IPS DF 4.7 (cell line): ENCODE results near the gene CTDNEP1.

Source experiments
- DNase-seq: peaks from one replicate; pipeline ENCODE4 v3.0.0-alpha.2; 2013; ENCODE audit warnings: low spot score; ENCODE audit errors: extremely low read depth

The CTDNEP1 gene

GRCh38 chr17:7216242-7217112, 35.1 kb downstream of the CTDNEP1 start:
- no peak for DNase-seq

DNA sequence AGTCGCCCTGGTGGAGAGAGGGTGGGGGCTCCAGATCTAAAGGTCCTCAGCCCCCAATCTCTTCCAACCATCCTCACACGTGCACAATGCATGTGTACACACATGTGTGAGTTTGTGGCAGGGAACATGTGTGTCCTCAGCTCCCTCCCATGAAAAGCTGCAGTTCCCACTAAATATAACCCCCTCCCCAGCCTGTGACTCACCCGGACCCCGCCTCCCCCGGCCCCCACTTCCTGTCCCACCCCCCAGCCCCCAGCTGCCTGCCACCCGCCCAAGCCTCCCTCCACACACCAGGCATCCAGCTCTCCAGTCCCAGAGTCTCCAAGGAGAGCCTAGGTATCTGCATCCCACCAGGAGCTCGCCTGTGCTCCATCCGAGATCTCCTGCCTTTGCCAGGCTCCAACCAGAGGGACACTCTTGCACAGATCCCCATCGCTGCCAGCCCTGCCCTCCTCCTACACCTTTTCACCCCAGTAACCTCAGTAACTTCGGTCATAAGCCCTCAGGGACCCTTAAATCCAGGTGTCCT, 35.8 kb downstream of the CTDNEP1 start:
- DNase-seq = no peak

DNA sequence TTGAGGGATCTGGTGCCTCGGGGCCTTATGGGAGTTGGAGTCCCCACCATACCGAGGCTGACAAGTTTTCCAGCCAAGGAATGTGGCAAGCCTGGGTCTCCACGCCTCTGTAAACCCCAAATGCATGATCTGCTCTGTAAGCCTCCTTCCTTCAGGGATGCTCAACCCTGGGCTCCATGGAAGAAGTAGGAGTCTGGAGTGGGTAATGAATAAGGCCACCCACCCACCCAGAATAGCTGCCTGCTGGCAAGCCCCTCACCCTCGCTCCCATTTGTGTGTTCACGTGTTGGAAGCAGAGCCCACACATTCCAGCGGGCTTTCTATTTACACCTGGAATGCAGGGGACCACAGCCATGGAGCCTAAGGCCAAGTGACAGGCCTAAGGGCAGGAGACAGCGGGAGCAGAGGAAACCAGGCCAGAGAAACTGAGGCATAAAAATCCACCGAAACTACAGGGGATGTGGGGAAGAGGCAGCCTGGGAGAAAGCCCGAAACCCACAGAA, 36.3 kb downstream of the CTDNEP1 start:
- DNase-seq = no peak

DNA sequence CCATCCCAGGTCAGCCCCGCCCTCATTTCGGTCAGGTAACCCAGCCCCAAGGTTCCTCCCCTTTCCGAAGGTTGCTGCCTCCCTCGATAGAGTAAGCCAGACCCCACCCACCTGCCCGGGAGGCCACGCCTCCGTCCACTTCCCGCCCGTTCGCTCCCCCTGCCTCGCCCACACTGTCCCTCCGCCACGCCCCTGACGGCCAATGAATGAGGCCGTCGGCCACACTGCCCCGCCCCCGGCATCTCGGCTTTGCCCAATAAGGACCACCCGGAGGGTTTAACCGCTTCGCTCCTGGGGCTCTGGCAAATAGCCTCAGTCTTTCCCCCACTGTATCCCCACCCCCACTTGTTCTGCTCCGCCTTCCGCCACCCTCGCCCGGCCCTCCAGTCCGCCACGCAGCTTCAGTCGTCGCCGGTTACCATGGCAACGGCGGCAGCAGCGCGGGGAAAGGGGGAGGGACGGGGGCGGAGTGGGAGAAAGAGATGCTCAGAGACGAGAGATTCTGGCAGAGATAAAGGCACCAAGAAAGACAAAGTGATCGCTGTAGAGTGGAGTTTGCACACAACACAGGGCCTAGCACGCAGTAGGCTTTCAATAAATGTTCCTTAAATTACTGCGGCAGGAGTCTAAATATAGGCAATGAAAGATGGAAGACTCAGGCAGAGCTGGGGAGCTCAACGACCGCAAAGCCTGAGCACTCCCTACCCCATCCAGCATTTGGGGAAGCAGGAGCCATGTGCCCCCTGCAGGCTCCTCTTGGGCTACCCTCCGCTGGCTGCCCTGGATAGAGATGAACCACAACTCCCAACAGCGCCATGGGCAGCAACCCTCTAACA, 37.0 kb downstream of the CTDNEP1 start:
- no peak for DNase-seq

- DNase-seq = peak; percentile 100
These were observed 37.6 kb downstream of the CTDNEP1 start for GRCh38 chr17:7213895-7214299.

DNA sequence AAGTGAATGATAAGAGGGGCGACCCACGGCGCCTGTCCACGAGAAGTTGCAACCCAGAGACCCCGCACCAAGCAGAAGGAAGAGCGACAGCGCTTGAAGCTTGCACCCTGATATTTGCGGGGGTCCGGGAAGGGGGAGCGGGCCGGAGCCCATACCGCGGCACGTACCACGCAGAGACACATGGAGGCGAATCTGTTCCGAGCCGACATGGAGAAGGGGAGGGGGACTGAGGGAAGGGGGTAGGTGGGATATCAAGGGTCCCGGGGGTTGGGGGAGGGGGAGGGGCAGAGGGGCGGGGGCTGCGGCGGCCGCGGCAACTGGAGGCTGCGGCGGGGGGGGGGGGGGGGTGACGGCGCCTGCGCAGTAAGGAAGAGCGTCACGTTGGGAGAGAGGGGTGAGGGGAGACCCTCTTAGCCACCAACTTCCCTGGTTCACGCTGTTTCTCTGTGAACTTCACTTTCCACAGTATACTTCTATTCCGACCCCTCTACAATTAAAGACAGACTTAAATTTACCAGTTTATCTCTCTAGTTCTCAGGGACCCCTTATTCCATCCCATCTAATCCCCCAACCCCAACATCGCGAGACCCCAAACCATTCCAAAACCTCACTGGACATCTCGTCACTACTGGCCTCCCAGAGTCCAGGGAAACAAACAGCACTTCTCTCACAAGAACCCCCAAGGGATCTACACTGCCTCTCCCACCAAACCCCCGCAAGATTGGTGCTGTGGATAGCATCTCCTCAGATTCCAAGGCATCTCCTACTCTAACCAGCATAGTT, 39.9 kb downstream of the CTDNEP1 start:
- DNase-seq = no peak

- DNase-seq = no peak
These were observed 42.6 kb downstream of the CTDNEP1 start for GRCh38 chr17:7208754-7209460.

DNA sequence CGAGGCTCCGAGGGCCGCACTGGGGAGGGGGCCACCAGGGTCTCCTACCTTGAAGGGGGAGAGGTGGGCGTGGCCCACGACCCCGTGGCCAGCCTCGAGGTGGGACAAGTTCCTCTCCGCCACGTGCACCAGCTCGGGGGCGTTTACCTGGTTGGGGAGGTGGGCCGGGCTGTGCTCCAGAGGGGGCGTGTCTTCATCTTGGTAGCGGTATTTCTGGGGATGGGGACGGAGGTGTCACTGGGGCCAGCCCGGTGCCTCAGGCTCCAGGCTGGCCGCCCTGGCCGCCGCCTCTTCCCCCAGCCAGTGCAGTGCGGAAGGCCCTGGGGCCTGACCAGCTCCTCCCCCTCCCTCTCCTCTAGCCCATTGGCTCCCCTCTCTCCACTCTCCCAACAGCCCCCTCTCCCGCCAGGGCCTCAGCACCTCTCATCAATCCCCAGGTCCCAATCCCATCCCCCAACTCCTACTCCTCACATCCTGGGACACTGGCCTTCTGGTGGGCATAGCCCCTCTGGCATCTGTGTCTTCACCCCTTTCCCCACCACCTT, 43.4 kb downstream of the CTDNEP1 start:
- no peak for DNase-seq

DNA sequence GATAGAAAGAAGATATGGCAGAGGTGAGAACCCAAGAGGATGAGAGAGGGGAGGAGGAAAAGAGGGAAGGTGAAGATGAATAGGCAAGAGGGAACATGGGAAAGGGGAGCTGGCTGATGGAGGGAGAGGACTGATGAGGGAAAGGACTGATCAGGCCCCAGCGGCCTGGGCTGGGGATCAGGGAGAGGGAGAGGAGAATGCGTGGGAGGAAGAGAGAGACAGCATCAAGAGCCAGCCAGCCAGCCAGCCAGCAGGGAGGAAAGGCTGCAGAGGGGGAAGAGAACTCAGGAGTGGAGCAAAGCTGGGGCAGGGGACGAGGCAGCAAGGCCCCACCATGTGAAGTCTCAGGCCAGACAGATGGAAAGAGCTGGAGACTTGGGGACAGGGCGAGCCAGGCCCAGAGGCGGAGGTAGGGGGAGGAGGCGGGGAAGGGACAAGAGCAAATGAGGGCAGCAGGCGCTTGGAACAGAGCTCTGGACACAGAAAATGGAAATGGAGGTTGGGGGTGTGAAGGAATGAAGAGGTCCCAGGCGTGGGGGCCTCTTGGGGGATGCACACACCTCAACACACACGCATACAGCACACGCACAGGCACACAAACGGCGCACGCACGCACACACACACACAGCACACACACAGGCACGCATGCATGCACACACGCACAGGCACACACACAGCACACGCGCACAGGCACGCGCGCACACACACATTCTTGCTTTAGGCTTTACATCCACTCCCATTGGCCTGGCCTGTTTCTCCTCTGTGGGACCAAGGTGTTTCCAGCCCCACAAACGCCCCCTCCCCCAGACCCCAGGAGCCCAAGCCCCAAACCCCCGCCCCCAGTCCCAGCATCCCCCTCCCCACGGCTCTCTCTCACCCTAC, 44.2 kb downstream of the CTDNEP1 start:
- no peak for DNase-seq

DNA sequence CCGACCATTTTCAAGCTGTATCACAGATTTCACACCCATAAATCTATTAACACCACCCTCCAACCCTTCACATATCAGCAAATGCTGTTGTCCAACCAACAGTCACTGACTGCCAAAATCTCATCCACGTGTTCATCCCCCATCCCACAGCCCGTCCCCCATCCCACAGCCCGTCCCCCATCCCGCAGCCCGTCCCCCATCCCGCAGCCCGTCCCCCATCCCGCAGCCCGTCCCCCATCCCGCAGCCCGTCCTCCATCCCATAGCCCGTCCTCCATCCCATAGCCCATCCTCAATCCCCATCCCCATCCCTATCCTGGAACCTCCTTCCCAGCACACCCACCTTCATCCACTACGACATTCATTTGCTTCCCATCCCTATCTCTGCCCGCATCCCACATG, 46.0 kb downstream of the CTDNEP1 start:
- DNase-seq = no peak

DNA sequence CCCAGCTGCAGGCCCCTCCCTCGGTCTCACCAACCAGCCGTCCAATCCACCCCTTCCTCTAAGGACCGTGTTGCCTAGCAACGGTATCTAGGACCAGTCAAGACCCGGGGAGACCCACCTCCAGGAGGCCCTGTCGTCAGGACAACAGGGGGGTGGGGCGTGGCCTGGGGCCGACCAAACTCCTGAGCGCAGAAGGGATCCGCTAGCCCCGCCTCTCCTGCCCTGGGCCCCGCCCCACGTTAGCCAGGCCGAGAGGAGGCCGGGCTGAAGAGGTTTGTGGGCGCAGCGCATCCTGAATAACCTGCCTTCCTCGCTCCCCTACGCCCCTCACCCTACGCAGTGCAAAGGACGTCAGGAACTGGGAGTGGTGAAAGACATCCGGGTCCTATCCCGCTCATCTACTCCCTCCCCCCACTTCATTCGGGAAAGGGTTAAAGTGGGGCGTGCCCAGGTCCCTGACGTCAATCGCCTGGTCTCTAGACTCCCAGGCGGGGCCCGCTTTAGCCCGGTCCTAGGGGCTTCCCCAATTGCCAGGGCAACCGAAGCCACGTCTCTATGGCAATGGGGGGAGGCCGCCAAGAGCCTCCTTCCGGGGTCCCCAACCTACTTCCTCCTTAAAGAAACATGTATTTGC, 46.6 kb downstream of the CTDNEP1 start:
- DNase-seq = no peak

- DNase-seq = no peak
These were observed 47.2 kb downstream of the CTDNEP1 start for GRCh38 chr17:7204336-7204735.

DNA sequence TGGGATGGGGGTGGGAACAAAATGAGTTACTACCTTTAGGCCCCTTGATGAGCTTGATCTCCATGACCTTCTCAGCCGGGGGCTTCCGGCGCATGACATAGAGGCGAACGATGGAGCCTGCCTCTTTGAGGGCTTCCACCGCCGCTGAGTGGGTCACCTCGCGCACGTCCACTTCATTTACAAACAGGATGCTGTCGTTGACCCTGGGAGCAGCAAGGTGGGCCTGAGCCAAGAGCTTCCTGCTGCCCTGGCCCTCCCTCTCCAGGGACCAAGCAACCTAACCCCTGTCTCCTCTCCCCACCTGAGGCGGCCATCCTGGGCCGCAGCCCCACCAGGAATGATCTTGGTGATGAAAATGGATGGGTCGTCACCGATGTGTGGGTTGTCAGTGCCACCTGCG, 48.1 kb downstream of the CTDNEP1 start:
- DNase-seq = no peak

DNA sequence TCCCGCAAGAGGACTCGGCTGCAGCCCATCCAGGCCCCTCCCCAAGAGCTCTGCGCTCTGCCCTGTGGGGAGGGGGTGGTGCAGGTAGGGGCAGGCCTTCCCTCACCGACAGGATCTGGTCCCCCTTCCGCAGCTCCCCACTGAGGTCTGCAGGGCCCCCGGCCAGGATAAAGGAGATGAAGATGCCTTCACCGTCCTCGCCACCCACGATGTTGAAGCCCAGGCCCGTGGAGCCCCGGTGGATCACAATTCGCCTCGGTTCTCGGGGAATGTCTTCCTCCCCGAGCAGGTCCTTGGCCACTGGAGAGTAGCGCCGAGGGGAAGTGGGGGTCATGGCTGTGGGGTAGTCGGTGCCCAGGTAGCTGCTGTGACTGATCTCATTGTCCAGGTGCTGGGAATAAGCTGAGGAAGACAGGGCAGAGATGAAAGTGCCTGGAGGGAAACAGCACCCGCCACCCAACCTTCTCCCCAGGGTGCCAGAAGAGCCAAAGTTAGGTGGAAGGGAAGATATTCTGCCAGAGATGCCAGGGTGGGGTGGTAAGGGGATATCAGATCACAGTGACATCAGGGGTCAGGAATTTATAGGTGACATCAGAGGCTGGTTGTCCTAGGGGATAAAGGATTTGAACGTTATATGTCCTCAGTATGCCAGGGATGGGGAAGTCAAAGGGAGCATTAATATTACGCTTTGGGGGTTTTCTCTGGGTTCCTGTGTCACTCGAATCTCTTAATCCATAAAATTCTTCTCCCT, 54.7 kb downstream of the CTDNEP1 start:
- DNase-seq = no peak

DNA sequence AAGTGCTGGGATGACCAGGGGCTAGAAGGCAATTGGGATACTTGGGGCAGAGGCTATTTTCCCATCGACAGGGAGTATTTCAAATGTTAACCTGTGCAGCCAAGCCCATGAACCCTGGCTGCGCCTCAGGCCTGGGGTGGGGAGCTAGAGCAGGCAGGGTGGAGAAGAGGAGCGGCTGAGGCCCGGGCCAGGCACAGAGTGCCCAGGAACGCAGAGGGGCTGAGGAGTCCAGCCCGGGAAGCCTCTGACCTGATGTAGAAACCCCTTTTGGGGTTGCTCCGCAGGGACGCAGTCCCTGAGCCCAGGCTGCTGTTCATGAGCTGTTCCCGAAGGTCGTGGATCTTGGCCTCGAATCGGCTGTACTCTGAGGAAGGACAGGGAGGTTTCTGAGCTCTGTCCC, 55.6 kb downstream of the CTDNEP1 start:
- DNase-seq = no peak
